Endothelial cell of umbilical vein (primary cell): Measurements from ENCODE around the gene NUDT22. TPM values are rescaled to one million over a fixed set of nuclear protein-coding genes. Genes with fewer than 3 reads are reported as not detected.

Experiments
- Bru-seq: library from RNA; stranded (reverse); fragments of 400-500 nt; gene quantifications from one replicate; lab custom pipeline; 2021; lab: Mats Ljungman, UMichigan
- BruChase-seq, 2 experiments: library from RNA; stranded (reverse); fragments of 400-500 nt; gene quantifications; one replicate each; lab custom pipeline; 2021; lab: Mats Ljungman, UMichigan
- BruUV-seq: library from RNA; stranded (reverse); fragments of 400-500 nt; replicated peaks from 2 replicates; lab custom pipeline; 2021; lab: Mats Ljungman, UMichigan
- CTCF ChIA-PET: fragments of 300-600, 350-600 bp; sonication (Branson Sonifier 250); formaldehyde crosslinking; loops from one replicate; lab custom pipeline; 2021; ENCODE audit warnings: antibody characterized with exemption, inconsistent platforms; lab: Charles Lee
- POLR2A ChIA-PET: fragments of 300-600, 350-600 bp; sonication (Branson Sonifier 250); formaldehyde crosslinking; loops from one replicate; lab custom pipeline; 2021; ENCODE audit warnings: antibody characterized with exemption, inconsistent platforms; lab: Charles Lee
- DNase-seq: peaks from one replicate; pipeline ENCODE4 v3.0.0-alpha.2; 2011; ENCODE audit warnings: low read depth, low spot score
- FAIRE-seq: peaks from 2 replicates; lab custom pipeline; 2011; peaks lifted over from hg19 to GRCh38; lab: Jason Lieb, UNC
- H2AFZ ChIP-seq: 2 replicates; pipeline ENCODE4 v1.6.0; 2012; ENCODE audit warnings: low read depth, low read length, control low read depth, inconsistent platforms
- H3K27ac ChIP-seq: 2 replicates; pipeline ENCODE4 v1.5.1; 2011; ENCODE audit warnings: low read depth, mild to moderate bottlenecking, control low read depth, low read length, moderate library complexity; ENCODE audit not compliant: insufficient read depth
- H3K27me3 ChIP-seq, 2 experiments: 2 replicates each; pipeline versions ENCODE4 v1.6.0 to v1.6.1; 2011; ENCODE audit warnings: low read length in 2 of 2, mixed read lengths in 1 of 2; ENCODE audit not compliant: control insufficient read depth in 2 of 2, insufficient read depth in 2 of 2
- H3K36me3 ChIP-seq, 2 experiments: 2 replicates in 1 of 2; 3 replicates in 1 of 2; pipeline ENCODE4 v1.5.1; 2011; ENCODE audit warnings: low read length in 2 of 2, mild to moderate bottlenecking in 1 of 2, moderate library complexity in 1 of 2; ENCODE audit not compliant: control insufficient read depth in 2 of 2, insufficient read depth in 2 of 2; ENCODE audit errors: extremely low read depth in 1 of 2
- H3K4me1 ChIP-seq: 3 replicates; pipeline ENCODE4 v1.5.1; 2011; ENCODE audit warnings: mild to moderate bottlenecking, low read length; ENCODE audit not compliant: control insufficient read depth, insufficient read depth; ENCODE audit errors: extremely low read depth
- H3K4me2 ChIP-seq: 2 replicates; pipeline ENCODE4 v1.6.1; 2011; ENCODE audit warnings: low read length, control low read depth, mixed read lengths; ENCODE audit not compliant: insufficient read depth
- H3K4me3 ChIP-seq, 3 experiments: fragments of 200-600 bp in 1 of 3; sonication (generic), shearing (Covaris generic) in 1 of 3; replicated peaks in 1 of 3; 2 replicates each; pipeline ENCODE4 v1.5.1; 2011 to 2016; ENCODE audit warnings: control low read depth in 3 of 3, low read length in 3 of 3, mild to moderate bottlenecking in 2 of 3, inconsistent platforms in 1 of 3, low read depth in 1 of 3, moderate library complexity in 1 of 3; ENCODE audit not compliant: insufficient read depth in 1 of 3
- H3K79me2 ChIP-seq: 2 replicates; pipeline ENCODE4 v1.6.0; 2012; ENCODE audit warnings: low read length, inconsistent platforms; ENCODE audit not compliant: control insufficient read depth, insufficient read depth
- H3K9ac ChIP-seq: replicated peaks from 2 replicates; pipeline ENCODE3; 2011; ENCODE audit warnings: low read length, control low read depth; ENCODE audit not compliant: insufficient read depth; ENCODE audit errors: extremely low read depth
- H3K9me1 ChIP-seq: replicated peaks from 3 replicates; pipeline ENCODE4 v1.6.0; 2011; ENCODE audit warnings: mild to moderate bottlenecking, low read length; ENCODE audit not compliant: control insufficient read depth, insufficient read depth; ENCODE audit errors: extremely low read depth
- H3K9me3 ChIP-seq: replicated peaks from 2 replicates; pipeline ENCODE4 v1.5.1; 2012; ENCODE audit warnings: low read length, inconsistent platforms; ENCODE audit not compliant: control insufficient read depth, insufficient read depth
- H4K20me1 ChIP-seq: replicated peaks from 2 replicates; pipeline ENCODE3; 2011; ENCODE audit warnings: mild to moderate bottlenecking, low read length; ENCODE audit not compliant: control insufficient read depth, insufficient read depth; ENCODE audit errors: extremely low read depth
- EZH2 ChIP-seq: IDR thresholded peaks from 2 replicates; pipeline ENCODE4 v1.6.1; 2012; ENCODE audit warnings: borderline replicate concordance, low read depth, mild to moderate bottlenecking, moderate library complexity, low read length, inconsistent platforms; ENCODE audit not compliant: severe bottlenecking
- FOS ChIP-seq: IDR thresholded peaks from 2 replicates; pipeline ENCODE4 v1.6.1; 2011; ENCODE audit warnings: mild to moderate bottlenecking, low read length, moderate library complexity, borderline replicate concordance; ENCODE audit not compliant: insufficient read depth
- GATA2 ChIP-seq: IDR thresholded peaks from 2 replicates; pipeline ENCODE4 v1.7.0; 2011; ENCODE audit warnings: low read depth, mild to moderate bottlenecking, moderate library complexity, mixed read lengths, low read length; ENCODE audit not compliant: insufficient read length, insufficient read depth
- JUN ChIP-seq: IDR thresholded peaks from 2 replicates; pipeline ENCODE4 v1.6.1; 2011; ENCODE audit warnings: borderline replicate concordance, low read depth; ENCODE audit not compliant: insufficient read length, insufficient read depth
- MYC ChIP-seq: IDR thresholded peaks from one replicate; pipeline ENCODE4 v1.6.1; 2011; ENCODE audit warnings: mild to moderate bottlenecking, low read depth, low read length
- POLR2A ChIP-seq: IDR thresholded peaks from 2 replicates; pipeline ENCODE4 v1.6.1; 2012; ENCODE audit warnings: low read depth, mild to moderate bottlenecking, control low read depth, low read length
- POLR2AphosphoS5 ChIP-seq: IDR thresholded peaks from 2 replicates; pipeline ENCODE4 v1.6.1; 2012; ENCODE audit warnings: low read depth, mild to moderate bottlenecking, control low read depth, low read length, moderate library complexity; ENCODE audit not compliant: insufficient read depth
- dilution Hi-C: fragments of 300-500 bp; cut with MboI; formaldehyde crosslinking; loops from one replicate; pipeline ENCODE4 v1.15.0; 2019; ENCODE audit warnings: low sequenced_read_pairs; ENCODE audit not compliant: extremely low pct_ligation_motif_present
- intact Hi-C: fragments of 100-400 bp; cut with micrococcal nuclease; formaldehyde crosslinking; loops from one replicate; pipeline ENCODE4 v1.10.0; 2022
- long read RNA-seq: library from polyadenylated mRNA; stranded (forward); transcript quantifications from one replicate; pipeline ENCODE4 v2.0.0, GENCODE V29; 2021
- polyA minus RNA-seq, 3 experiments: library from RNA; depleted of rRNA, polyadenylated mRNA; stranded (reverse); fragments of >200 nt; gene quantifications; 1 replicate in 1 of 3; 2 replicates in 2 of 3; pipeline ENCODE4 v1.2.3, GENCODE V29; 2011
- polyA plus RNA-seq, 4 experiments: library from polyadenylated mRNA; depleted of rRNA in 3 of 4; stranded (reverse) in 3 of 4; unstranded in 1 of 4; fragments of >200 nt; gene quantifications; 2 replicates each; pipeline versions ENCODE4 v1.2.1 to v1.2.3, GENCODE V29; 2011 to 2012; ENCODE audit warnings: missing spikeins in 1 of 4
- total RNA-seq: library from RNA; stranded (reverse); gene quantifications from 2 replicates; pipeline ENCODE4 v1.2.3, GENCODE V29; 2021
- TF ChIP-seq, protein P1 (sequence below), 2 donors: IDR thresholded peaks; 1 replicate in 1 of 2; 2 replicates in 1 of 2; pipeline ENCODE4 v1.5.1; 2011; ENCODE audit warnings: low read length in 2 of 2, mild to moderate bottlenecking in 2 of 2, moderate library complexity in 2 of 2, control low read depth in 1 of 2, inconsistent platforms in 1 of 2, low read depth in 1 of 2; ENCODE audit not compliant: insufficient read depth in 1 of 2; ENCODE audit errors: extremely low read depth in 1 of 2
- TF ChIP-seq, protein P2 (sequence below): IDR thresholded peaks from 2 replicates; pipeline ENCODE4 v1.6.1; 2011; ENCODE audit not compliant: insufficient read depth, insufficient read length

Gene NUDT22, protein sequence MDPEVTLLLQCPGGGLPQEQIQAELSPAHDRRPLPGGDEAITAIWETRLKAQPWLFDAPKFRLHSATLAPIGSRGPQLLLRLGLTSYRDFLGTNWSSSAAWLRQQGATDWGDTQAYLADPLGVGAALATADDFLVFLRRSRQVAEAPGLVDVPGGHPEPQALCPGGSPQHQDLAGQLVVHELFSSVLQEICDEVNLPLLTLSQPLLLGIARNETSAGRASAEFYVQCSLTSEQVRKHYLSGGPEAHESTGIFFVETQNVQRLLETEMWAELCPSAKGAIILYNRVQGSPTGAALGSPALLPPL
- 37.1 and 37.8 TPM in 2 replicates for total RNA-seq
- 54.8 and 71.9 TPM in 2 replicates for polyA plus RNA-seq
- 24.0 and 32.4 TPM in 2 replicates for polyA plus RNA-seq (2011; cell fraction: cytosol; rRNA removed)
- 37.7 and 47.5 TPM in 2 replicates for polyA plus RNA-seq (2011; cell fraction: nucleus; rRNA removed)
- polyA plus RNA-seq (2012) = 24.9 and 29.9 TPM in 2 replicates
- polyA minus RNA-seq = 18.8 and 19.5 TPM in 2 replicates
- polyA minus RNA-seq (2011; cell fraction: cytosol; rRNA and poly(A)+ RNA removed) = 32.9 TPM
- 10.5 and 16.3 TPM in 2 replicates for polyA minus RNA-seq (2011; cell fraction: nucleus; rRNA and poly(A)+ RNA removed)
- percentile 50 among the genes with signal in this experiment for Bru-seq, nascent RNA
- percentile 59 among the genes with signal in this experiment for BruChase-seq, experiment 1, labeled RNA remaining after a 6-hour chase
- BruChase-seq, experiment 2, labeled RNA remaining after a 2-hour chase = percentile 56 among the genes with signal in this experiment
- long read RNA-seq, transcript NUDT22-201 (6 exons, 1,094 nt) = major isoform, 34 of 70 reads
- long read RNA-seq, transcript NUDT22-204 (5 exons, 986 nt) = minor isoform, 5 of 70 reads
- long read RNA-seq, partial matches to known transcripts = 23 of 70 reads
- long read RNA-seq, other reads (novel, unspliced or antisense) = 6 of 70 reads

DNA sequence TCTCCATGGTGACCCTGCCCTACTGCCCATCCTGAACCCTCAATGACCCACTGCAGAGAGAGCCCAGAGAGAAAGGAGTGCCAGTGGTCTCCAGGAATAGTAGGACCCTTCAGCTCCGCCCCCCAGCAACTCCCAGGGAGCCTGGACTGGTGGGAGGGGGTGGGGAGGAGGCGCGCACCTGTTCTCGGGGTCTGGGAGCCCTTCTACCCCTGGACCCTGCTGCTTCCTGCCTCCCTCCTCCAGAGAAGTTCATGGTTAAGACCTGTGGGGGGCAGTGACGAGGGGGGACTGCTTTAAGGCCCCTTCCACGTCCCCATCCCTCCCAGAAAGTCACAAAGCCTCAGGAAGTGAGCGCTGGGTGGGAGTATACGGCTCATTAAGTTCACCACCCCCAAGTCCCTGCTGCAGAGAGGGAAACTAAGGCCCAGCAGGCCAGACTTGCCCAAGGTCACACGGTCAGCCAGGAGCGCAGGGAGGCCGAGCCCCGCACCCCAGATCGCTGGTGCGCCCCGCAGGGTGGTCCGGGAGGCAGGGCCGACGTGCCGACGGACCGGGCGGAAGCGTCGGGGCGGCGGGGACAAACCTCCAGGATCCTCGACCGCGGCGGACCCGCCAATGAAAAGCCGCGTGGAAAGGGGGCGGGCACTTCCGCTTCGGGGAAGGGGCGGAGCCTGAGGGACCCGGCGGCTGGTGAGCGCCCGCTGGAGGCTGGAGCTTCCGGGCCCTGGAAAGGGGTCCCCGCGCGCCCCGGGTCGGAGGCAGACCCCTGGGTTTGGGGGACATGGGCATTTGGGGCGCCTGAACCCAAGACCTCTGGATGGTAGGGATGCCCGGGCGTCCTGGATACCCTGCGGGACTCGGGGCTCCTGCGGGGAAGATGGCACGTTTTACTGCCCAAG is at the start of gene NUDT22, which contains the start of gene TRPT1:
TSS of gene NUDT22 (plus strand) at position 667 of the 899 bp plus-strand sequence. CDS start 379 bp downstream, outside the sequence.
TSS of gene TRPT1 (minus strand) at position 579 of the 899 bp plus-strand sequence. CDS start at position 253, 326 bp downstream.
- Histone ChIP-seq H3K36me3 (peaks cover 0 to 4% of the 10 kb centered on the region in 2 experiments), H3K4me3 (peak within 1 kb of the TSS; percentile 62 to 70 (median 66)), H4K20me1 (no peaks in the 10 kb centered on the region), H3K9me1 (no peaks in the 10 kb centered on the region), H3K4me1 (peaks cover 13% of the 10 kb centered on the region), H3K27me3 (no peaks in the 10 kb centered on the region), H3K79me2 (peaks cover 8% of the 10 kb centered on the region), H3K9ac (peak within 1 kb of the TSS; percentile 56), H3K4me2 (peak within 1 kb of the TSS; percentile 73), H3K27ac (peak within 1 kb of the TSS; percentile 55), H2AFZ (peak within 1 kb of the TSS; percentile 52), H3K9me3 (no peaks in the 10 kb centered on the region)
- TSS peak; percentile 29 for BruUV-seq
- DNase-seq = peak; percentile 83
- dilution Hi-C loops = no loop called here
- no peak for TF ChIP-seq MYC
- TF ChIP-seq GATA2 = no peak
- peak; percentile 87 for TF ChIP-seq POLR2AphosphoS5
- TF ChIP-seq, protein P1, sequence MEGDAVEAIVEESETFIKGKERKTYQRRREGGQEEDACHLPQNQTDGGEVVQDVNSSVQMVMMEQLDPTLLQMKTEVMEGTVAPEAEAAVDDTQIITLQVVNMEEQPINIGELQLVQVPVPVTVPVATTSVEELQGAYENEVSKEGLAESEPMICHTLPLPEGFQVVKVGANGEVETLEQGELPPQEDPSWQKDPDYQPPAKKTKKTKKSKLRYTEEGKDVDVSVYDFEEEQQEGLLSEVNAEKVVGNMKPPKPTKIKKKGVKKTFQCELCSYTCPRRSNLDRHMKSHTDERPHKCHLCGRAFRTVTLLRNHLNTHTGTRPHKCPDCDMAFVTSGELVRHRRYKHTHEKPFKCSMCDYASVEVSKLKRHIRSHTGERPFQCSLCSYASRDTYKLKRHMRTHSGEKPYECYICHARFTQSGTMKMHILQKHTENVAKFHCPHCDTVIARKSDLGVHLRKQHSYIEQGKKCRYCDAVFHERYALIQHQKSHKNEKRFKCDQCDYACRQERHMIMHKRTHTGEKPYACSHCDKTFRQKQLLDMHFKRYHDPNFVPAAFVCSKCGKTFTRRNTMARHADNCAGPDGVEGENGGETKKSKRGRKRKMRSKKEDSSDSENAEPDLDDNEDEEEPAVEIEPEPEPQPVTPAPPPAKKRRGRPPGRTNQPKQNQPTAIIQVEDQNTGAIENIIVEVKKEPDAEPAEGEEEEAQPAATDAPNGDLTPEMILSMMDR (IDR thresholded peaks at IDR 0.05; ENCODE audit: extremely low read depth in 1 of 2, insufficient read depth in 1 of 2, low read depth in 1 of 2, low read length in 2 of 2) = peak; percentile 3 to 13
- TF ChIP-seq JUN = no peak
- peak; percentile 90 for TF ChIP-seq POLR2A
- TF ChIP-seq FOS = no peak
- TF ChIP-seq EZH2 = no peak
- TF ChIP-seq, protein P2, sequence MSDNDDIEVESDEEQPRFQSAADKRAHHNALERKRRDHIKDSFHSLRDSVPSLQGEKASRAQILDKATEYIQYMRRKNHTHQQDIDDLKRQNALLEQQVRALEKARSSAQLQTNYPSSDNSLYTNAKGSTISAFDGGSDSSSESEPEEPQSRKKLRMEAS = no peak
- intact Hi-C loops = loop anchor here (1.0 kb wide), 3 partner anchors 15 to 45 kb away; partner anchors contain the start of gene FKBP2
- ChIA-PET POLR2A (interaction anchor here (0.9 to 1.2 kb wide), 5 partner anchors 11 to 92 kb away, joined by 3 to 12 read pairs (median 4); partner anchors contain the start of genes FKBP2 and PRDX5), CTCF (interaction anchor here (1.5 to 3.2 kb wide), 7 partner anchors 11 to 129 kb away, joined by 3 to 35 read pairs (median 6); partner anchors contain the start of genes CATSPERZ, ESRRA and FERMT3)
- FAIRE-seq = peak; percentile 95
